DND-41 (cell line): Measurements from ENCODE around the gene CAPN5.

Source experiments
- ATAC-seq: fragments of 200-7000 bp; cut with Tn5 transposase; 3 replicates; pipeline ENCODE4 v1.9.1; 2021; ENCODE audit warnings: low read depth; ENCODE audit not compliant: insufficient read depth
- DNase-seq: peaks from one replicate; pipeline ENCODE4 v3.0.0-alpha.2; 2020
- H2AFZ ChIP-seq: 2 replicates; pipeline ENCODE4 v1.6.0; 2012; ENCODE audit warnings: low read depth, low read length
- H3K27ac ChIP-seq: 2 replicates; pipeline ENCODE4 v1.5.1; 2012; ENCODE audit warnings: low read length, inconsistent platforms
- H3K27me3 ChIP-seq: fragments of 200-600 bp; sonication (generic); 2 replicates; pipeline ENCODE4 v1.6.0; 2012; ENCODE audit warnings: low read length, mild to moderate bottlenecking, inconsistent platforms; ENCODE audit not compliant: insufficient read depth, poor library complexity
- H3K36me3 ChIP-seq: 2 replicates; pipeline ENCODE4 v1.5.1; 2012; ENCODE audit warnings: low read length, inconsistent platforms; ENCODE audit not compliant: insufficient read depth
- H3K4me1 ChIP-seq: 2 replicates; pipeline ENCODE4 v1.5.1; 2012; ENCODE audit warnings: mild to moderate bottlenecking, low read length; ENCODE audit not compliant: insufficient read depth
- H3K4me2 ChIP-seq: 2 replicates; pipeline ENCODE4 v1.6.0; 2012; ENCODE audit warnings: mild to moderate bottlenecking, moderate library complexity, low read length, inconsistent platforms; ENCODE audit not compliant: insufficient read depth
- H3K4me3 ChIP-seq, 2 experiments: fragments of 200-600 bp in 1 of 2; shearing (Covaris generic) in 1 of 2; 2 replicates each; pipeline ENCODE4 v1.5.1; 2012 to 2016; ENCODE audit warnings: inconsistent platforms in 2 of 2, low read length in 2 of 2, mild to moderate bottlenecking in 2 of 2, low read depth in 1 of 2, moderate library complexity in 1 of 2
- H3K79me2 ChIP-seq: 2 replicates; pipeline ENCODE4 v1.6.0; 2012; ENCODE audit warnings: low read length, inconsistent platforms; ENCODE audit not compliant: insufficient read depth
- H3K9ac ChIP-seq: 2 replicates; pipeline ENCODE4 v1.6.0; 2012; ENCODE audit warnings: low read depth, mild to moderate bottlenecking, inconsistent platforms, low read length, moderate library complexity
- H3K9me3 ChIP-seq: 2 replicates; pipeline ENCODE4 v1.5.1; 2012; ENCODE audit warnings: low read length, moderate library complexity, mild to moderate bottlenecking, inconsistent platforms; ENCODE audit not compliant: insufficient read depth, severe bottlenecking
- H4K20me1 ChIP-seq: 2 replicates; pipeline ENCODE4 v1.6.0; 2012; ENCODE audit warnings: low read length; ENCODE audit not compliant: insufficient read depth
- CTCF ChIP-seq: IDR thresholded peaks from 2 replicates; pipeline ENCODE4 v1.5.1; 2012; ENCODE audit warnings: borderline replicate concordance, low read length, moderate library complexity, mild to moderate bottlenecking; ENCODE audit not compliant: poor library complexity, severe bottlenecking; ENCODE audit errors: extremely low read depth
- EZH2 ChIP-seq: IDR thresholded peaks from 3 replicates; pipeline ENCODE4 v1.6.1; 2012; ENCODE audit warnings: borderline replicate concordance, low read depth, mild to moderate bottlenecking, moderate library complexity, low read length, inconsistent platforms; ENCODE audit not compliant: severe bottlenecking

CAPN5 gene

GRCh38 chr11:77155556-77156130, 88.9 kb downstream of the CAPN5 start:
- peaks cover 41% of the 10 kb centered on the region for H3K4me1 ChIP-seq
- ATAC-seq (no peak), DNase-seq (no peak)
- H3K36me3 ChIP-seq, result no peaks in the 10 kb centered on the region
- H3K27me3 ChIP-seq, result no peaks in the 10 kb centered on the region
- H3K9me3 ChIP-seq, result no peaks in the 10 kb centered on the region
- no peaks in the 10 kb centered on the region for H3K79me2 ChIP-seq
- H3K9ac ChIP-seq, result no peak overlapping the region
- H3K27ac ChIP-seq, result no peak overlapping the region
- H2AFZ ChIP-seq, result no peak overlapping the region
- no peak for TF ChIP-seq EZH2
- TF ChIP-seq CTCF, result no peak
- no peak overlapping the region for H3K4me2 ChIP-seq
- peaks cover 7% of the 10 kb centered on the region; the same call in 1 of the 2 replicates for H4K20me1 ChIP-seq
- H3K4me3 ChIP-seq, result no peak overlapping the region

GRCh38 chr11:77156396-77157195, 89.8 kb downstream of the CAPN5 start:
- ATAC-seq (no peak), DNase-seq (no peak)
- Histone ChIP-seq H3K4me3 (no peak overlapping the region), H4K20me1 (peaks cover 4% of the 10 kb centered on the region; the same call in 1 of the 2 replicates), H2AFZ (no peak overlapping the region), H3K4me2 (no peak overlapping the region), H3K4me1 (peaks cover 32% of the 10 kb centered on the region), H3K9ac (no peak overlapping the region), H3K79me2 (no peaks in the 10 kb centered on the region), H3K27ac (no peak overlapping the region), H3K36me3 (no peaks in the 10 kb centered on the region), H3K27me3 (no peaks in the 10 kb centered on the region), H3K9me3 (no peaks in the 10 kb centered on the region)
- TF ChIP-seq EZH2 (no peak), CTCF (no peak)

GRCh38 chr11:77158041-77158695, 91.4 kb downstream of the CAPN5 start:
- no peak for TF ChIP-seq CTCF
- no peak for TF ChIP-seq EZH2
- H3K4me3 ChIP-seq, result no peak overlapping the region
- H2AFZ ChIP-seq, result no peak overlapping the region
- no peaks in the 10 kb centered on the region for H3K79me2 ChIP-seq
- no peak overlapping the region for H3K27ac ChIP-seq
- ATAC-seq (no peak), DNase-seq (no peak)
- no peaks in the 10 kb centered on the region for H3K9me3 ChIP-seq
- H3K9ac ChIP-seq, result no peak overlapping the region
- no peaks in the 10 kb centered on the region for H3K27me3 ChIP-seq
- H3K4me1 ChIP-seq, result peaks cover 16% of the 10 kb centered on the region
- no peak overlapping the region for H3K4me2 ChIP-seq
- H4K20me1 ChIP-seq, result no peaks in the 10 kb centered on the region
- no peaks in the 10 kb centered on the region for H3K36me3 ChIP-seq
